HG03520 (cell line): ENCODE data around the gene NUDT6.
A peak's percentile ranks its signal among the peaks of the same experiment; 100 is the strongest.

Experiments used
- ATAC-seq: cut with Tn5 transposase; IDR thresholded peaks from one replicate; pipeline ENCODE4 v1.9.1; 2021; ENCODE audit warnings: mild to moderate bottlenecking, moderate library complexity; ENCODE audit not compliant: unreplicated experiment

Gene NUDT6

DNA sequence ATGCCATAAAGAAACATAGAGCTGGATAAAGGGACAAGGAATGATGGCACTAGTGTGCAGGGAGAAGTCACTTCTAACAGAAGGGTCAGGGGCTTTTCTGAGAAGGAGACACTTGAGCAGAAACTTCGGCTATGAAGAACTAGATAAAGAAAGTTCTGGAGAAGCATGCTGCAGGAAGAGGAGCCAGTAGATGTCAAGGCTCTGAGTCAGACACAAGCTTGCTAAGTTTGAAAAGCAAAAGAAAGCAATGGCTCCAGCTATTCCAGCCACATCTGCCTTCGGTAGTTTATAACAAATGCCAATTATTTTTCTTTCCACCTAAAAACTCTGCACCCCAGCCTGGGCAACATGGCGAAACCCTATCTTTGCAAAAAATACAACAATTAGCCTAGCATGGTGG is 7.5 kb downstream of the NUDT6 start:
- ATAC-seq: no peak

DNA sequence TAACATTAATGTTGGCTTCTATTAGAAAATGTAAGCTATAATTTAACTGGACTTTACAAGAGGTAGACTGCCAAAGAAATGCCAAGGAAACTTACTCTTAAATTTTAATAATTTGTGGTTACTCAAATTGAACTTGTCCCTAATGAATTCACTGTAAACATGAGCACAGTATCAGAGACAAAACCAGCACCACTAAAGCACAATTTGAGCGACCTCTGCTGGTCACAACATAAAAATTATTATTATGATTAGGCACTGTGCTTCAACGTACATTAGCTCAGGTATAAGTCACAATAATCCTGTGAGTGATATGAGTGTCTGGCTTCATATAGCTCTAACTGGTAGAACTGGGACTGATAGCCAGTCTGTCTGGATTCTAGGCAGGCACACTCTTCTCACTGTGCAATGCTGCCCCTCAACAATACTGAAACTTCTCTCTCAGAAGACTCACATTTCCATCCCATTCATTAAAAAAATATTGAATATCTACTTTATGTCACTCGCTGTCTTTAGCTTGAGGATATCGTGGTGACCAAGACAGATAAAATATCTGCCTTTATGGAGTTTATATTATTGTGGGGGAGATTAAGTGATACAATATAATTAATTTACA is 8.0 kb downstream of the NUDT6 start:
- peak; percentile 94 for ATAC-seq

DNA sequence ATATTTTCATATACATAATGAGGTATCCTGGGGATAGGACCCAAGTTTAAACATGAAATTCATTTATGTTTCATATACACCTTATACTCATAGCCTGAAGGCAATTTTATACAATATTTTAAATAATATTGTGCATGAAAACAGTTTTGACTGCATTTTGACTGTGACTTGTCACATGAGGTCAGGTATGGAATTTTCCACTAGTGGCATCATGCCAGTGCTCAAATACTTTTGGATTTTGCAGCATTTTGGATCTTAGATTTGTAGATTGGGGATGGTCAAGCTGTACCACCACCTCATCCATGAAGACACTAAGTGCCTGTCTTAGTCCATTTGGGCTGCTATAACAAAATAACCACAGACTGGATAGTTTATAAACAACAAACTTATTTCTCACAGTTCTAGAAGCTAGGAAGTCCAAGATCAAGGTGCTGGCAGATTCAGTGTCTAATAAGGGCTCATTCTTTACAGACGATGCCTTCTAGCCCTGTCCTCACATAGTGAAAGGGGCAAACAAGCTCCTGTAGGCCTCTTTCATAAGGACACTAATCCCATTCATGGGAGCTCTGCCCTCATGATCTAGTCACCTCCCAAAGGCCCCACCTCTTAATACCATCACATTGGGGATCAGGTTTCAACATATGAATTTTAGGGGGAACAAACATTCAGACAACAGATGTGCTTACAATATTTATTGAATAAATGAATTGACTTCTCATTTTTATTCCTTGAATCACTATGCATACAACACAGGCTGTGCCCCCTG is 9.4 kb downstream of the NUDT6 start:
- ATAC-seq: no peak

DNA sequence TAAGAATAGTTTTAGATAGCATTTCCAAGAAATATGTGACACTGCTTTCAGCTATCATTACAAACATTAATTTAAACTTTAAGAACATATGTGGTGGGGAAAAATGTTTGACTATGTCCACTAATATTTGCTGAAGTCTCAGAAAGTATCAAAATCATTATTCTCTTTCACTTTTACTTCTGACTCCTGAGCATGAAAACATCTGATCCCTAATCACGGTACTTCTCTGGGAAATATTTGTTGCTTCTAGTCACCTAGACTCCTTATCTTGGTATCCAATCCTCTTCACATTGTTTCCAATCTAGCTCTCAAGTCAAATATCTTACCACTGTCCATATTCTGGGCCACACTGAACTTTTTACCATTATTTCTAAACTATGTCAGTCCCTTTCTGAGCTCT is 10.8 kb downstream of the NUDT6 start:
- no peak for ATAC-seq

DNA sequence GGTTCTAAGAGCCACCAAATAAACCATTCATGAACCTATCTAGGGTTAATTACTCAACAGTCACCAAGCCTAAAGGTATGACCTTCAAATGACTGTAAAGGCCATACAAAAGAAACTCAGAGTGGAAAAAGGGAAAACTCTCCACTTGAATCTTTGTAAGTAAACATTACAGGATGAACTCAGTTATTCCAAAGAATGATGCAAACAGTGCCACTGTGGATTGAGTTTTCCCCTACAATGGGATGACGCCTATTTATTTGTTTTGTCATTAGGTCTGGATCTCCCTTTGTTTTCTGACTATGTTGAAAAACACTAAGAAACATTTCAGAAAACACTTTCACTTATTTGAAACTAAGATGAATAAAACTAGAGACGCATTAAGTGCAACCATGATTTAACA is 12.7 kb downstream of the NUDT6 start:
- ATAC-seq: no peak

DNA sequence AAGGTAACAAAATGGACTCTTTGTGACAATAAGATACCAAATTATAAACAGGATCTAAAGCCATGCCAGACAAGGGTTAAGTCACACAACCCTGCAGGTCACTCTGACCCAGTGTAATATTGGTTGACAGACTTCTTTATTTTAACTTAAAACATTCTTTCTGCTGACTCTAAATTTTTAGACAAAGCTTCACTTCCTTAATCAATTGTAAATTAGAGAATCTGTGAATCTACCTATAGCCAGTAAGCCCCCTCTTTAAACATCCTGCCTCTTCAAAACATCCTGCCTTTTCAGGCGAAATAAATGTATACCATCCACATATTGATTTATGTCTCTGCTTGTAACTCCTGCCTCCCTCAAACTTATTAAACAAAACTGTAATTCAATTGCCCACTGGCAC is 14.2 kb downstream of the NUDT6 start:
- ATAC-seq: no peak

DNA sequence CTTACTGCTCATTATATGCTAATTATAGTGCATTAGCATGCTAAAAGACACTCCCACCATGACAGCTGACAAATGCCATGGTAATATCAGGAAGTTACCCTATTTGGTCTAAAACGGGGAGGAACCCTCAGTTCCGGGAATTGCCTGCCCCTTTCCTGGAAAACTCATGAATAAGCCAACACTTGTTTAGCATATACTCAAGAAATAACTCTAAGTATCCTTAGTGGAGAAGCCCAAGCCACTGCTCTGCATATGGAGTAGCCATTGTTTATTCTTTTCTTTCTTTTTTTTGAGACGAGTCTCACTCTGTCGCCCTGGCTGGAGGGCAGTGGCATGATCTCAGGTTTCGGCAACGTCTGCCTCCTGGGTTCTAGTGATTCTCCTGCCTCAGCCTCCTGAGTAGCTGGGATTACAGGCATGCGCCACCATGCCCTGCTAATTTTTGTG is 15.5 kb downstream of the NUDT6 start:
- ATAC-seq: no peak

DNA sequence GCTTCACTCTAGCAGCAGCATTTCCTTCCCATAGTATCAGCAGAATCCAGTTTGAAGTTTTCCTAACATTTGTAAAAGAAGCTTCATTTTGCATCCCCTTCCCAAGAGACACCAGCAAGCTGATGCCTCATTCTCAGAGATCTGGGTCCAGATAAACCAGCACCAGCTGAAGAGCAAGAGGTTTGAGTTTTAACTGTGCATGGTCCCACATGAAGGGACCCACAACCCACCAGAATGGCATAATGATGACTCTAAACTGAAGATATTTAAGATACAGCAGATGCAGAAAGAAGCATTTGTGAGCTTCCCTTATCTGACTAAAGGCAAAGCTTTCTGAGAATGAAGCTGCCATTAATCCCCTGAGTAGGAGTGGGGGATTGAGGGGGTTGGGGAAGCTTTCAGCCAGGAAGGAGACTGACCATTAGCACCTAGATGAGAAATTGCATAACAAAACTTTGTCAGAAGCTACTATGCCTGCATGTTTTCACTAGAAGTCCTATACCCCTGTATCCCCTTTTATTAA is 18.6 kb downstream of the NUDT6 start:
- ATAC-seq: no peak

DNA sequence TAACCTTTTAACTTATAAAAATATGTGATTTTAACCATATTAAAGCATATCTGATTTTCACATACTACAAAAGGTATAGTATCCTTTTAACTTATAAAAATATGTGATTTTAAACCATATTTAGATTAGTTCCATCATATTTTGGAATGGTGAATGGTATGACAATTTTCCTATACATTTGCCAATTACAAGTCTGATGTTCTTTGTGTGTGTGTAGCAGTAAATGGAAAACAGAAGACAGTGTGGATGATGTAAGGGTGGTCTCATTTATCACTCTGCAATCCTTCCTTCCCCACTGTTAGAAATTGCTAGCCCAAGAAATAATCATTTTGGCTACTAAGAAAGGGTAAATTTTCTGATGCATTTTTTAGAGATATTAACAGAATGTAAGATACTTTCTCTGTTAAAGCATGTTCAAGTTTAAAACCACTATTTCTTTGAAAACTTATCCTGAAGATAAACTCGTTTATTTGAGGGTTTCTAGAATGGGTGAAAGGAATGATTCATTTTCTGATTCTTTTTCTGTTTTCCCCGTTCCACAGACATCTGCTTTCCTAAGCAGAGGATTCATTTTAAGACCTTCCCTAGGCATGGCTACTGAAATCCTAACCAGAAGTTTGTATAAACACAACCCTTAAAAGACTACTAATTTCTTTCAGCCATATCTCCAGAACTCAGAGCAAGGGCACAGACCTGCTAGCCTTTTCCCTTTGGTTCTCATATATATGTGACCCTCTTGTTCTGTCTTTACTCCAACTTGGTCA is 21.0 kb downstream of the NUDT6 start:
- ATAC-seq: no peak

DNA sequence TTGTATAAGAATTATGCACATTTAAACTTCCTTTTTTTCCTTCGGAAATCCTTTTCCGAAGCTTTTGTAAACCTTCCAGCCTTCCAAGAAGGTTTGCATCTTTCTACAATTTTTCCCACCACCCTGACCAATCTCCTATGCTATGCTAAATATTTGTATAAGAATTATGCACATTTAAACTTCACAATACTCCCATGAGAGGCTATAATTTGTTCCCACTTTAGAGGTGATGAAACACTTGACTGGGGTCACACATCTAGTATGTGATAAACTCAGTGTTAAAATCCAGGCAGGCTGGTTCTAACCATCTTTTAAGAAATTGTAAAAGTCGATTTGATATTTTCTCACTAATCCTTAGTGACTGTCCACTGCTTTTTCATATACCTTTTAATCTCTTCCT is 22.1 kb downstream of the NUDT6 start:
- ATAC-seq: no peak

DNA sequence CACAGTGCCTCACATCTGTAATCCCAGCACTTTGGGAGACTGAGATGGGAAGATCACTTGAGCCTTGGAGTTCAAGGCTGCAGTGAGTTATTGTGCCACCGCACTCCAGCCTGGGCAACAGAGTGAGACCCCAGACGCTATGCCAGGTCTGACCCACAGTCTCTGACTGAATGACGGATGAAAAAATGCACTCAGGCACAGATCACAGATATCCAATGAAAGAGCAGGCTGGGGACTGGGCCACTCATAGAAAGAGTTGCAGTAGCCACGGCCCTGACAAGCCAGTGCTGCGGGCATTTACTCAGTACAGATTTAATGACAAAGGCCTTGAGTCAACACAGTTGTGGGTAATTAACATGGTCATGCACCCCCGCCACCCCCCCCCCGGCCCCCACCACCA is 22.7 kb downstream of the NUDT6 start:
- no peak for ATAC-seq

DNA sequence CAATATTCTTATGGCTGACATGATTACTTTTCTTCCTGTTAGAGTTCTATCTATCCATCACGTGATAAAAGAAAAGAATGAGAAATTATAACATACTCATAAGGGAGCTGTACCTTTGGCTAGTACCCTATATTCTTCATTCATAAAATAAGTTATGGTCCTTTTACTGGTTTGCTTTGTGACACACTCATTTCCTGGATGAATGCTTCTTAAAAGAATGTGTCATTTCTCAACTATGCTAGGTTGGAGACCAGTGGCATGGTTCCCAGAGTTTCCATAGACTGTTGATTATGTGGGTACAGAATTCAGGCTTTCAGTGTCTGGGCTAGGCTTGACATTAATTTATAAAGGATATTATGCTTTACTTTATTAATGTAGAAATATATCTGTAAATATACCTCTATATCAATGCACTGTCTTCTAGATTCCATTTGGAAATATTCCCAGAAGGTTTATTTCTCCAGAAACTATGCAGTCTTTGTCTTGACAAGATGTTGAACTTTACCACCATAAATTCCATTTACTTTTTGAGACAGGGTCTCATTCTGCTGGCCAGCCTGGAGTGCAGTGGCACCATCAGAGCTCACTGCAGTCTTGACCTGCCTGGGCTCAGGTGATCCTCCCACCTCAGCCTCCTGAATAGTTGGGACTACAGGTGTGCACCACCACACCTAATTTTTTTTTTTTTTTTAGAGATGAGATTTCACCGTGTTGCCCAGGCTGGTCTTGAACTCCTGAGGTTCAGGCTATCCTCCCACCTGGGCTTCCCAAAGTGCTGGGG is 23.8 kb downstream of the NUDT6 start:
- ATAC-seq: no peak

DNA sequence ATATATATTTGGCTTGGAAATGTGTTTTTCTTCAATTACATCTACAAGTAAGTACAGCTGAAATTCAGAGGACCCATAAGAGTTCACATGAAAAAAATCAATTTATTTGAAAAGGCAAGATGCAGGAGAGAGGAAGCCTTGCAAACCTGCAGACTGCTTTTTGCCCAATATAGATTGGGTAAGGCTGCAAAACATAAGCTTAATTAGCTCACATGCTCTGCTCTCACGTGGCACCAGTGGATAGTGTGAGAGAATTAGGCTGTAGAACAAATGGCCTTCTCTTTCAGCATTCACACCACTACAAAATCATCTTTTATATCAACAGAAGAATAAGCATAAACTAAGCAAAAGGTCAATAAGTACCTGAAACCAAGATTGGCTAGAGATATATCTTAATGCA is 26.1 kb downstream of the NUDT6 start:
- no peak for ATAC-seq

DNA sequence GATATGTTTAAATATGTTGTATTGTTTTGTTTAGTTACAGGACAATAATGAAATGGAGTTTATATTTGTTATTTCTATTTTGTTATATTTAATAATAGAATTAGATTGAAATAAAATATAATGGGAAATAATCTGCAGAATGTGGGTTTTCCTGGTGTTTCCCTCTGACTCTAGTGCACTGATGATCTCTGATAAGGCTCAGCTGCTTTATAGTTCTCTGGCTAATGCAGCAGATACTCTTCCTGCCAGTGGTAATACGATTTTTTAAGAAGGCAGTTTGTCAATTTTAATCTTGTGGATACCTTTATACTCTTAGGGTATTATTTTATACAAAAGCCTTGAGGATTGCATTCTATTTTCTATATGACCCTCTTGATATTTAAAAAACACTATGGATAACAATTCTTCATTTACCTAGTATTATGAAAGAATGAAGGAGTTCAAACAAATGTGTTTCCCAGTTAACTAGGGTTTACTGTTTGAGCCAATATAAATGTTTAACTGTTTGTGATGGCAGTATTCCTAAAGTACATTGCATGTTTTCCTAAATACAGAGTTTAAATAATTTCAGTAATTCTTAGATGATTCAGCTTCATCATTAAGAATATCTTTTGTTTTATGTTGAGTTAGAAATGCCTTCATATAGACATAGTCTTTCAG is 26.9 kb downstream of the NUDT6 start:
- ATAC-seq: no peak

DNA sequence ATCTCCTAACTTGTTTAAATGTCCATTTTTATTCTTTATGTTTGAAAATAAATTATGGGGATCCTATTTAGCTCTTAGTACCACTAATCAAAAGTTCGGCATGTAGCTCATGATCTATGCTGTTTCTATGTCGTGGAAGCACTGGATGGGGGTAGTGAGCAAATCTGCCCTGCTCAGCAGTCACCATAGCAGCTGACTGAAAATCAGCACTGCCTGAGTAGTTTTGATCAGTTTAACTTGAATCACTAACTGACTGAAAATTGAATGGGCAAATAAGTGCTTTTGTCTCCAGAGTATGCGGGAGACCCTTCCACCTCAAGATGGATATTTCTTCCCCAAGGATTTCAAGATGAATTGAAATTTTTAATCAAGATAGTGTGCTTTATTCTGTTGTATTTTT is 27.6 kb downstream of the NUDT6 start:
- no peak for ATAC-seq

DNA sequence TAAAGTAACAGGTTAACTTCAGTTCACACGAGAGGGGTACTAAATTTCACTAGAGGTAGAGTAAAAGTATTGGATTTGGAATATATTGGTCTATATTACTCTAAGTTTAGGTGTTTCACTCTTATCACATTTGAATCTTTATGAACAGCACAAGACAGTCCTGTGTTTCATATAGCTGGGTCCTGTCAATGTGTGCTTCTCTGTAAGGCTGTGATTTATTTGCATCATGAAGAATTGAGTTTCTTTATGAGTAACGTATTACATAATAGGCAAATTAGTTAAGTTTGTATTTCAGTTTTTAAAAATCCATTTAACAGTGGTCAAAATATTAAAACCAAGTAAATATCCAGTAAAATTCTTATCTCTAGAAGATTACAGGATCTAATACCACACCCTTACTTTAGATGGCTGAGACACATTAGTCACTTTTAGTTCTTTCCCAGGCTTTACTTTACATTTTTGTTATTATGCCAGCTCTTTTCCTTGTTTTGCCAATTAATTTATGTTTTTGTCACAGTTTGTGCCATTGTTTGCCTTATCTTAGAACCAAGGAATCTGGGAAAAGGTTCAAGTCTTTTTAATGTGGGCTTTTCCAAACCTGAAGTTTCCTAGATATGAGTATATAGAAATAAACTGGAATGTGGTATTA is 32.1 kb downstream of the NUDT6 start:
- ATAC-seq: no peak

DNA sequence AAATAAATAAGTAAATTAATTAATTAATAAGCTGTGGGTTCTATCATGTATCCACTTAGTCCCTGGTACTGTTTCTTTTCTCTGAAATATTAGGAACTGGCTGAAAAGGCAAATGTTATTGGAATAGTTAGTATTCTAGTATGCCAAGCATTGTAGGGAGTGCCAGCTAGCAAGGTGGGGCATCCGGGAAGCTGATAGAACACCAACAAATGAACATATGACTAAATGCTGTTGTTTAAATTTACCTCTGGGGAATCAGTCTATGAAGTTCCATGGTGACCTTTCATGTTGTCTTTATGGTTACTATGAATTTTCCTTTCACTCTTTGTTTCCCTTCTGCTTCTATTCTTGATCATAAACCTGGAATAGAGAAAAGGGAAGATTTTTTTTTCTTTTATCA is 32.7 kb downstream of the NUDT6 start:
- ATAC-seq: no peak

DNA sequence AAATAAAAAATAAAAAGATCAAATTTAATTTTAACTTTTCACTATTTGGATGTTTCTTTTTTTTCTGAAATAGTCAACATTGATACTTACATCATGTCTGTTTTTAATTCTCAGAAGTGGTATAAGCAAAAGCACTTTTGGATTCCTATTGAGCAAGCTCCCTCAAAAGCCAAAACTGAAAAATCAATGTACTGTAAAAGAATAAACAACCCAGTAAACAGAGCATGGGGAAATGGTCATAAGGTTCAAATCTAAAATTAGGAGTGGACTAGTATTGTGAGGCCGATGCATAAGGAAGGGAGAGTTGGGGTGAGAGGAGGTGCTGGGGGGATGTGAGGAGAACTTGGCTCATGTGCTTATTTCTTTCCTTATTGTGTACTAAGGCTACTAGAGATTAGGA is 37.9 kb downstream of the NUDT6 start:
- no peak for ATAC-seq

DNA sequence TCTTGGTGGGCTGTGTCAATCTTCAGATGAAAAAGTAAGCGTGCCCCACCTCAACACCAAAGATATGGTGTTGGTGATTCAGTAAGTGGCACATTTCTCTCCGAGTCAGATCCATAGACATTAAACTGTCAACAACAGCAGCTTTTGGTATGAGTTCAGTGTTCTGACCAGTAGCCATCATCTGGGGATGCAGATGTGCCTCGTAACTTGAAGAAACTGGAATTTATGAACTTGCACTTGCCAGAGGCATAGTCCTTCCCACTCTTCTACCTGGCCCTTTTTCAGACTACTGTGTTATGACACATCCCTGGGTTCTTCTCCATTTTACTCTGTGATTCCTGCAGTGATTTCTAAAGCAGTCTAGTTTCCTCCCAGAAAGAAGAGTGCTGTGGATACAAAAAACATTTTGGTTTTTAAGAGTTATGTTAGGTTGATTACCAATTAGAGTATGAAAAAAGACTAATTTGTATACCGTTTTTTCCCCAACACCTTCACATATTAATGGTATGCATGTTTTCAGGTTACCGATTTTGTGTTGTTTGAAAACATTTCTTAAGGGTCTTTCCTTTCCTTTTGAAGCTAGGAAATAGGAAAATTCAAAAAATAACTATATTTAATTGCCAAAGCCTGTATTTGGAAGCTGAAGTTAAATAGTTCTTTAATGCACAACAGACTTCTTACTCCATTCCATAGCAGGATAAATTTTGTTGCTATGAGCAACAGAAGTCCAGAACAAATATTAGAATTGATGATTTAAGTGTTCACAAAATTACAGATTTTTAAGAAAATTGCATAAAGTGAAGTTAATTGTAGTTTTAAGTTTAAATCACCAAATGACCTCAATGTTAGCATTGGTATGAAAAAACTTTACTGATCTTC is 39.3 kb downstream of the NUDT6 start:
- ATAC-seq: no peak
